ENCODE data around the gene CLCNKA. TPM values are rescaled to one million over a fixed set of nuclear protein-coding genes. Genes with fewer than 3 reads are reported as not detected.

Gene CLCNKA
- total and polyA plus RNA-seq, 2 of the 8 experiments (the other 6 are each of a cell fraction or from before 2014, with no cell fraction given), result 0.95 to 2.0 TPM

DNA sequence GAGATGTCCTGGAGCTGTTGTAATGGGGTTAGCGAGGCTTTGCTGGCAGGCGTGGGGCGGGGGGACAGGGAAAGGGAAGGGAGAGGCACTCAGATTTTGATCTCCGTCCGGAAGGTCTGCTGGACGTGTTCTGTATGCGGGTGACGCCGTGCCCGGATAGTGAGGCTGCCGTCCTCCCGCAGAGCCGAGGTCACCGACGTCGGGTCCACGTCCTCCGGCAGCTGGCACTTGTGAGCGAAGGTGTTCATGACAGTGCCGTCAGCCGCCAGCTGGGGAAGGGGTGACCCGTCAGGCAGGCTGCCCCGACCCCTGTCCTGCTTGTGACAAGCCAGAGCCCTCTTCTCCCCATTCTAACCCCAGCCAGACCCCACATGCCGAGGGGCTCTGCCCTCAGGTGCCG is 6.3 kb upstream of the CLCNKA start:
- Histone ChIP-seq H2BK12ac (ENCODE audit: low read depth, low read length) (0 out of 2 replicates have a peak overlapping the region, but pooled peaks have one; percentile 68), H4K8ac (ENCODE audit: extremely low read depth, insufficient read depth, low read length) (peak overlapping the region; percentile 63; the same call in 1 of the 2 replicates), H3K23ac (ENCODE audit: insufficient read length) (no peak overlapping the region), H4K20me1 (replicated peaks in 1 of 2; ENCODE audit: control insufficient read depth in 1 of 2, insufficient read depth in 2 of 2, low read length in 2 of 2) (no peaks in the 10 kb centered on the region), H3K27ac (ENCODE audit: low read depth, low read length) (no peak overlapping the region), H2BK15ac (ENCODE audit: low read length) (peak overlapping the region; percentile 81; the same call in 1 of the 2 replicates), H3K4me3 (ENCODE audit: extremely low read depth in 1 of 4, insufficient read depth in 2 of 4, low read depth in 3 of 4, low read length in 4 of 4) (no peak overlapping the region), H3K4me2 (ENCODE audit: insufficient read depth in 1 of 2, low read depth in 2 of 2, low read length in 2 of 2) (no peak overlapping the region), H3K23me2 (ENCODE audit: low read depth, low read length) (no peaks in the 10 kb centered on the region; the same call in 1 of the 2 replicates), H3K36me3 (ENCODE audit: control insufficient read depth in 2 of 4, insufficient read depth in 4 of 4, low read length in 3 of 4) (no peaks in the 10 kb centered on the region), H3K14ac (ENCODE audit: insufficient read length) (no peak overlapping the region), H2BK120ac (replicated peaks; ENCODE audit: low read depth, low read length) (no peak overlapping the region), H3K4me1 (replicated peaks in 1 of 4; ENCODE audit: control insufficient read depth in 3 of 4, insufficient read depth in 4 of 4, low read length in 3 of 4) (peaks cover 5 to 37% (median 22%) of the 10 kb centered on the region in 4 experiments), H2BK5ac (ENCODE audit: low read depth, low read length) (no peak overlapping the region), H3K27me3 (replicated peaks in 1 of 4; ENCODE audit: control insufficient read depth in 3 of 4, extremely low read depth in 1 of 4, insufficient read depth in 3 of 4, low read length in 3 of 4) (peaks cover 0 to 2% (median 0%) of the 10 kb centered on the region in 4 experiments; a peak in 1 of 7 replicates), H3K4ac (replicated peaks; ENCODE audit: insufficient read length, low read depth, low read length) (no peak overlapping the region), H2AK5ac (ENCODE audit: low read depth, low read length) (no peak overlapping the region), H3K9me3 (ENCODE audit: insufficient read depth in 2 of 2, low read depth in 1 of 2, low read length in 1 of 2) (no peaks in the 10 kb centered on the region), H3K79me1 (ENCODE audit: low read depth, low read length) (no peaks in the 10 kb centered on the region), H3K56ac (replicated peaks; ENCODE audit: insufficient read length, low read depth, low read length) (no peak overlapping the region), H3K79me2 (ENCODE audit: control insufficient read depth in 1 of 2, insufficient read depth in 2 of 2, low read length in 2 of 2) (no peaks in the 10 kb centered on the region), H2AFZ (ENCODE audit: low read length) (no peak overlapping the region), H3K18ac (ENCODE audit: extremely low read depth, low read length) (peak overlapping the region; percentile 48; the same call in 1 of the 2 replicates), H4K5ac (ENCODE audit: insufficient read length, low read depth, low read length) (no peak overlapping the region), H3K9ac (replicated peaks in 1 of 4; ENCODE audit: extremely low read depth in 1 of 4, low read depth in 3 of 4, low read length in 3 of 4) (no peak overlapping the region), H4K91ac (replicated peaks; ENCODE audit: insufficient read length, low read length) (no peak overlapping the region), H2BK20ac (ENCODE audit: low read length) (no peak overlapping the region)
- no peak for DNase-seq (ENCODE audit: low read depth in 1 of 2, low spot score in 2 of 2)
- ChIA-PET CTCF (ENCODE audit: partially characterized antibody) (interaction anchor here (0.8 to 4.0 kb wide), 7 partner anchors 10 to 173 kb away, joined by 3 to 25 read pairs (median 4); no protein-coding TSS in a partner anchor), POLR2A (ENCODE audit: partially characterized antibody) (interaction anchor here (0.8 to 1.3 kb wide), 2 partner anchors 9 to 13 kb away, joined by 3 read pairs; no protein-coding TSS in a partner anchor)
- 91% methylated on average over 24 of the region's 25 CpGs; no CpG with 5 or more reads in 1 of the 2 experiments for WGBS, 2 experiments (ENCODE audit: extremely low coverage in 1 of 2, insufficient coverage in 1 of 2, insufficient read length in 1 of 2, insufficient replicate concordance in 2 of 2, low coverage in 1 of 2, low lambda C conversion rate in 2 of 2, missing lambda C conversion rate in 1 of 2)
- no peak for FAIRE-seq
- no peak for TF ChIP-seq JUND (IDR thresholded peaks at IDR 0.05; ENCODE audit: low read length)
- no peak for TF ChIP-seq SP2 (IDR thresholded peaks at IDR 0.05; ENCODE audit: low read length)
- TF ChIP-seq KDM5A (IDR thresholded peaks at IDR 0.05; ENCODE audit: low read length), result no peak
- TF ChIP-seq NANOG (IDR thresholded peaks at IDR 0.05; ENCODE audit: insufficient read depth, low read depth, low read length, poor library complexity, severe bottlenecking), result no peak
- no peak for TF ChIP-seq SAP30 (IDR thresholded peaks at IDR 0.05; ENCODE audit: insufficient read depth, insufficient replicate concordance, low read length)
- no peak for TF ChIP-seq EZH2 (IDR thresholded peaks at IDR 0.05; ENCODE audit: low read depth, low read length, severe bottlenecking)
